Psoas muscle (tissue), 8 donors: ENCODE data around the gene PDILT. TPM values are rescaled to one million over a fixed set of nuclear protein-coding genes. Genes with fewer than 3 reads are reported as not detected.

ENCODE experiments used
- ATAC-seq, 4 donors: fragments of 200-7000 bp; cut with Tn5 transposase; one replicate each; pipeline ENCODE4 v1.9.1; 2020; ENCODE audit warnings: moderate library complexity in 3 of 4, mild to moderate bottlenecking in 2 of 4
- DNase-seq, 2 donors: peaks; one replicate each; pipeline ENCODE4 v3.0.0-alpha.2; 2020
- H3K27ac ChIP-seq: fragments of 200-600 bp; one replicate; pipeline ENCODE4 v1.8.0; 2022
- H3K27me3 ChIP-seq, 3 donors: fragments of 200-600 bp in 1 of 3; one replicate each; pipeline versions ENCODE4 v1.6.1 to v1.8.0; 2013 to 2022; ENCODE audit warnings: low read length in 2 of 3, mild to moderate bottlenecking in 2 of 3, moderate library complexity in 1 of 3; ENCODE audit not compliant: insufficient read depth in 3 of 3
- H3K36me3 ChIP-seq, 2 donors: fragments of 200-600 bp in 1 of 2; one replicate each; pipeline versions ENCODE4 v1.6.1 to v1.8.0; 2013 to 2022; ENCODE audit warnings: low read depth in 1 of 2, mild to moderate bottlenecking in 1 of 2, moderate library complexity in 1 of 2; ENCODE audit not compliant: insufficient read depth in 1 of 2
- H3K4me1 ChIP-seq: fragments of 200-600 bp; one replicate; pipeline ENCODE4 v1.8.0; 2022
- H3K4me3 ChIP-seq: fragments of 200-600 bp; one replicate; pipeline ENCODE4 v1.8.0; 2022; ENCODE audit warnings: mild to moderate bottlenecking
- H3K9me3 ChIP-seq: fragments of 200-600 bp; one replicate; pipeline ENCODE4 v1.8.0; 2022
- WGBS, 3 donors: extraction: QIAGEN DNeasy Blood & Tissue Kit; methylation state at CpG; one replicate each; pipeline versions ENCODE4 v1.1.6 to v1.1.7; 2013; 5-methylcytosine and 5-hydroxymethylcytosine counted together
- intact Hi-C, 2 donors: fragments of 100-400 bp; cut with DNase I; formaldehyde crosslinking; loops; one replicate each; pipeline versions ENCODE4 v1.11.0 to v1.14.2; 2022
- polyA plus RNA-seq, 3 donors: library from polyadenylated mRNA; stranded (reverse); fragments of 200-250 nt; gene quantifications; one replicate each; pipeline ENCODE4 v1.2.3, GENCODE V29; 2013
- total RNA-seq, 4 donors: library from RNA; stranded (reverse); fragmentation: NEBNext Ultra II Directional in 2 of 4; extraction: Animal tissue kit (Norgen Biotek cat#: 25700) in 2 of 4; gene quantifications; one replicate each; pipeline versions ENCODE4 v1.2.1 to v1.2.4, GENCODE V29; 2021 to 2023
- TF ChIP-seq, protein P1 (sequence below): fragments of 200-600 bp; IDR thresholded peaks from one replicate; pipeline ENCODE4 v1.8.0; 2022; ENCODE audit warnings: antibody characterized with exemption
- donor health status: healthy with polysubstance abuse.
- donor health status: DM: no; HTN: no; CAD: no; lungs with moderate emphysema.
- donor health status: Bipolar disorder and iron deficiency.
- donor health status: healthy.
- donor health status: DM: yes; HTN: yes; CAD: no.
- donor health status: DM: no; HTN: no; CAD: no.
- donor health status: DM: no; HTN: no; CAD: no.
- donor health status: DM: yes; HTN: yes; CAD: no.

The PDILT gene
- total and polyA plus RNA-seq, 7 donors, result not detected

DNA sequence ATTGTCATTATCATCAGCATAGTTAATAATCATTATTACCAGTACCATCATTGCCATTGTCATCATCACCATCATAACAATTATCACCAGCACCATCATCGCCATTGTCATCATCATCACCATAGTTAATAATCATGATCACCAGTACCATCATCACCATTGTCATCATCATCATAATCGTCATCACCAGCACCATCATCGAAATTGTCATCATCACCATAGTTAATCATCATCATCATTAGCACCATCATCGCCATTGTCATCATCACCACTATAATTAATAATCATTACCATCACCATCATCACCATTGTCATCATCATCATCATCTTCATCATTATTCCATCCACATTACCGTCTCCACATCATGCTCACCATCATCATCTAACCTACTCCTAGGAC, 13.5 kb downstream of the PDILT start:
- no peak for ATAC-seq
- TF ChIP-seq, protein P1, sequence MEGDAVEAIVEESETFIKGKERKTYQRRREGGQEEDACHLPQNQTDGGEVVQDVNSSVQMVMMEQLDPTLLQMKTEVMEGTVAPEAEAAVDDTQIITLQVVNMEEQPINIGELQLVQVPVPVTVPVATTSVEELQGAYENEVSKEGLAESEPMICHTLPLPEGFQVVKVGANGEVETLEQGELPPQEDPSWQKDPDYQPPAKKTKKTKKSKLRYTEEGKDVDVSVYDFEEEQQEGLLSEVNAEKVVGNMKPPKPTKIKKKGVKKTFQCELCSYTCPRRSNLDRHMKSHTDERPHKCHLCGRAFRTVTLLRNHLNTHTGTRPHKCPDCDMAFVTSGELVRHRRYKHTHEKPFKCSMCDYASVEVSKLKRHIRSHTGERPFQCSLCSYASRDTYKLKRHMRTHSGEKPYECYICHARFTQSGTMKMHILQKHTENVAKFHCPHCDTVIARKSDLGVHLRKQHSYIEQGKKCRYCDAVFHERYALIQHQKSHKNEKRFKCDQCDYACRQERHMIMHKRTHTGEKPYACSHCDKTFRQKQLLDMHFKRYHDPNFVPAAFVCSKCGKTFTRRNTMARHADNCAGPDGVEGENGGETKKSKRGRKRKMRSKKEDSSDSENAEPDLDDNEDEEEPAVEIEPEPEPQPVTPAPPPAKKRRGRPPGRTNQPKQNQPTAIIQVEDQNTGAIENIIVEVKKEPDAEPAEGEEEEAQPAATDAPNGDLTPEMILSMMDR, result no peak
- Histone ChIP-seq H3K36me3 (no peaks in the 10 kb centered on the region), H3K27ac (no peak overlapping the region), H3K4me3 (no peak overlapping the region), H3K9me3 (no peaks in the 10 kb centered on the region), H3K4me1 (no peaks in the 10 kb centered on the region), H3K27me3 (peaks cover 0 to 4% (median 2%) of the 10 kb centered on the region in 3 donors)
- DNase-seq, result no peak
- WGBS, 3 donors, result 93 to 94% (median 94%) methylated on average over 5 of the region's 5 CpGs
- intact Hi-C loops, result no loop called here

DNA sequence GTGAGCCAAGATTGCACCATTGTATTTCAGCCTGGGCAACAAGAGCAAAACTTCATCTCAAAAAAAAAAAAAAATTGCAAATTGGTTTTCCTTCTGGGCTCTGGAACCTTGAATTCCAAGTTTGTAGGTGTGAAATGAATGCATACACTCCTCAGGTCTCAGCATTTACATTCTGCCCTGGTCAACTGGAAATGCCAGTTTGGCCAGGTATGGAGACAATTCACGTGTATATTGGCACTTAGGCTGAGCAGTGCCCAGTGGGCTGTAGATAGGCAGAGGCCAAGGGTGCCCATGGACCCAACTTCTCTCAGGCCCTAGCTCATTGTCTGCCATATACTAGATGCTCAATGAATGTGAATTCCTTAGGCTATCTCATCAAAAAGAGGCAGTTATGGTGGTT, 15.7 kb downstream of the PDILT start:
- no peak overlapping the region for H3K27ac ChIP-seq
- no peaks in the 10 kb centered on the region for H3K4me1 ChIP-seq
- H3K36me3 ChIP-seq, result no peaks in the 10 kb centered on the region
- ATAC-seq, result no peak
- WGBS, 3 donors, result 71 to 87% (median 84%) methylated on average over 1 of the region's 1 CpG
- intact Hi-C loops, result loop anchor here (2.0 to 5.0 kb wide), 3 partner anchors 14 to 832 kb away; partner anchors contain the start of gene VPS35L (in 1 of the 2)
- H3K4me3 ChIP-seq, result no peak overlapping the region
- no peak for DNase-seq
- TF ChIP-seq, protein P1, result no peak
- peaks cover 0 to 4% (median 2%) of the 10 kb centered on the region in 3 donors for H3K27me3 ChIP-seq
- H3K9me3 ChIP-seq, result no peaks in the 10 kb centered on the region

DNA sequence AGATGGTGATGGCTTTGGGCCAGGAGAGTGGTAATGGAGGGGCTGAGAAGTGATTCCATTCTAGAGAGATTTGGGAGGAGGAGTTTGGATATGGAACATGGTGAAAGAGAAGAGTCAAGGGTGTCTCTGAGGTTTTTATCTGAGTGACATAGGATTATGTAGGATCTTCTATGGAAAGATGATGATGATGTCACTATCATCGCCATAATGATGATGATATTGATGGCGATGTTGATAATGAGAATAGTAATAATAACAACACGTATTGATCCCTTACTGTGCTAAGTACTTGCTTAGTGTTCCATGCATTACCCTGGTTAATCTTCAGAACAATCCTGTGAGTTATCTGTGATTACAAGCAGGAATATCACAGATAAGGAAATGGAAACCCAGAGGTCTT, 16.6 kb downstream of the PDILT start:
- Histone ChIP-seq H3K9me3 (no peaks in the 10 kb centered on the region), H3K4me1 (no peaks in the 10 kb centered on the region), H3K27ac (no peak overlapping the region), H3K36me3 (no peaks in the 10 kb centered on the region), H3K27me3 (peaks cover 0 to 4% (median 2%) of the 10 kb centered on the region in 3 donors), H3K4me3 (no peak overlapping the region)
- TF ChIP-seq, protein P1, result no peak
- 93 to 95% (median 93%) methylated on average over 3 of the region's 3 CpGs for WGBS, 3 donors
- DNase-seq (no peak), ATAC-seq (no peak)
- intact Hi-C loops, result loop anchor here (2.0 to 5.0 kb wide), 3 partner anchors 15 to 831 kb away; partner anchors contain the start of gene VPS35L (in 1 of the 2)

DNA sequence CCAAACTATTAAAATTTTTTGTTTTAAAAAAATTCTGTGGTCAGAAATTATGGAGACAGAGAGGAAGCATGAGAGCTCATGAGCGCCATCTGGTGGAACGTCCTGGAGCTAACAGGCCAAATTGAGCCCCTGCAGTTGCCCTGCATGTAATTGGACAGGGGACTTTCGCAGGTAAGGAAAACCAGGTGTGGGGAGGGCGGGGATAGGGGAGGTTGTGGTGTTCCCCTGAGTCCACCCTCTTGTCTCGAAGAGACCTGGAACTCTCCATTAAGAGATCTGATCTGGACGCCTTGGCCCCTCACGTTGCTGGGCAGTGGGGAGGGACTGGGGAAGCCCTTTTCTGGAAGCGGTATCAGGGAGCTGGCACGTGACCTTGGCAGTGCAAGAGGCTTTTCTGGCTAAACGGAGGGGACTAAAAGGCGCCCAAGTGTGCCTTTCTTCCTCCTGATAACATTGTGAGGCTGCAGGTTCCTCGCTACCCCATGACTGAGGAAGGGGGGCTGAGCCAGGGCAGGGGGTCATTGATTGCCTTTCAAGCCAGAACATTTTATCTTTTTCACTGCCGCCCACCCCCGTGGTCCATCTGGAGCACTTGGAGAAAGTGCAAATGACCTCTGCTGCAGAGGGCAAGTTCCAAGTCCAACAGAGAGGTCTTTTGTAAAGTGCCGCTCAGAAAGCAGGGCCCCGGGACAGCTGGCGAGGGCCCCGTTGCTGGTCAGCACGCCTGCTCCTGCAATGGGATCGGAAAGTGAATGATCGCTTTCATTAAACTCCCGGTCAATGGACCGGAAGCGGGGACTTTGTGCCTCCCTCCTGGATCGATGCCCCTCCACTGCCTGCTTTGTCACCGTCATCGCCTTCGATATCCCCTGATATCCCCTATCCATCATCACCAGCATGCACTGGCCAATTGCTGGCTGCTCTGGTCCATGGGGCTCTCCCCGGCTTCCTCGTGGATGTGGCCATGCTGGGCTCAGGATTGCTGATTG, 18.4 kb downstream of the PDILT start:
- Histone ChIP-seq H3K4me3 (no peak overlapping the region), H3K27me3 (peaks cover 0 to 4% (median 2%) of the 10 kb centered on the region in 3 donors), H3K4me1 (no peaks in the 10 kb centered on the region), H3K9me3 (no peaks in the 10 kb centered on the region), H3K27ac (no peak overlapping the region), H3K36me3 (no peaks in the 10 kb centered on the region)
- TF ChIP-seq, protein P1, result peak; percentile 74
- DNase-seq (peak; percentile 39 to 72), ATAC-seq (peak in 1 of 4 donors; percentile 60)
- whole genome bisulfite sequencing, 3 donors, result 18 to 25% (median 19%) methylated on average over 30 of the region's 30 CpGs
- intact Hi-C loops, result loop anchor here (2.0 to 5.0 kb wide), 3 partner anchors 479 to 829 kb away; partner anchors contain the start of gene VPS35L (in 1 of the 2)
